ENCODE measurements around the gene LAMP5. TPM values are rescaled to one million over a fixed set of nuclear protein-coding genes. Genes with fewer than 3 reads are reported as not detected.

LAMP5 gene
- total RNA-seq, 1 donor from 2014 or later: 0.59 TPM

DNA sequence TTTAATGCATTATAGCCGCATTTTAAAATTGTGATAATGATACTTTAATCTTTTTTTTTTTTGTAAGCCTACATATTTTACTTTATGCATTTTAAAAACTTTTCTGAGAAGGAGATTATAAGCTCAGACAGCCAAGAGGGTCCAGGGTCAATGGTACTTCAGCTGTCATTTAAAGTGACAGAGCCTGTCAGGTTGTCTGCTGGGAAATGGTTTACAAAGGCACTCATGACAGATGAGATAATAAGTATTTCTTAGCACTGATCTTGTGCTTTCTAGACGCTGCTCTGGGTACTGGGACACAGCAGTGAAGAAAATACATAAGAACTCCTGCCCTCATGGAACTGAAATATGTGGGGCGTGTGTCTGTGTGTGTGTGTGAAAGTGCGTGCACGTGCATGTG lies 19.6 kb downstream of the LAMP5 start:
- no peak for DNase-seq (ENCODE audit: low read depth, low spot score)

- no peak for DNase-seq (ENCODE audit: low read depth, low spot score)
Observed at GRCh38 chr20:9535449-9535848, 21.1 kb downstream of the LAMP5 start.

DNA sequence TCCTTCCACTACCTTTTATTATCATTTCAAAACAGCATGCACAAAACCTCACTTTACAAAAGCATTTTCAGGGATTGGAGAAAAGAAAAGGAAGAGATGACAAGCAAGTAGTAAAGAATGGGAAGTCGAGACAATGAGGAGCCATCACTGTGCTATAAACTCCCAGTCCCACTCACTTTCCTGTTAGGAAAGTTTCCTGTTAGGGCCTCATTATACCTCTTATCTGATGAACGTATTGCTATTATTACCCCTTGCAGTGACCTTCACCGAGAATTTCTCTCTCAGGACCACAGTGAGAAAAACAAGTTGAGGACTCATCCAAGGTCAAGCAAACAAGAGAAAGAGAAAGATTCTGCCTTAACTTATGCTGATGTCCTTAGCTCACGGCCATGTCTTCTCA lies 28.8 kb downstream of the LAMP5 start:
- no peak for DNase-seq (ENCODE audit: low read depth, low spot score)

GRCh38 chr20:9550283-9550682 lies 35.9 kb downstream of the LAMP5 start:
- DNase-seq (ENCODE audit: low read depth, low spot score): no peak

GRCh38 chr20:9550871-9551270 lies 36.5 kb downstream of the LAMP5 start:
- no peak for DNase-seq (ENCODE audit: low read depth, low spot score)

- DNase-seq (ENCODE audit: low read depth, low spot score): no peak
Observed at GRCh38 chr20:9551808-9552550, 37.6 kb downstream of the LAMP5 start.

DNA sequence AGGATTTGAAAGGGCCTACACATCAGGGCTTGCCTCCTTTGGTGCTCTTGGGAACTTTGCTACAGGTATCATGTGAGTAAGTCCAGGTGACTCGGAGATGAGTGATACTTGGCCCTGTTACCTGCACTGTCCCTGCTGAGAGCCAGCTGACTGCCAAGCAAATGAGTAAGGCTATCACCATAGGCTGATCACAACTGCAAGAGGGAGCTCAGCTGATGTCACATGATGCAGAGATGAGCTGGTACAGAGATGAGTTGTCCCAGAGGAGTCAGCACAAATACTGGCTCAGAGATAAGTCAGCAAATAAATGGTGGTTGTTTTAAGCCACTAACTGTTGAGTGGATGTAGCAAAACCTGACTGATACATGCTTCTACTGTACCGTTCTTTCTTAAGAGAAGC lies 41.4 kb downstream of the LAMP5 start:
- no peak for DNase-seq (ENCODE audit: low read depth, low spot score)

- no peak for DNase-seq (ENCODE audit: low read depth, low spot score)
Observed at GRCh38 chr20:9557411-9557810, 43.0 kb downstream of the LAMP5 start.

GRCh38 chr20:9565910-9566550 lies 51.6 kb downstream of the LAMP5 start:
- no peak for DNase-seq (ENCODE audit: low read depth, low spot score)

DNA sequence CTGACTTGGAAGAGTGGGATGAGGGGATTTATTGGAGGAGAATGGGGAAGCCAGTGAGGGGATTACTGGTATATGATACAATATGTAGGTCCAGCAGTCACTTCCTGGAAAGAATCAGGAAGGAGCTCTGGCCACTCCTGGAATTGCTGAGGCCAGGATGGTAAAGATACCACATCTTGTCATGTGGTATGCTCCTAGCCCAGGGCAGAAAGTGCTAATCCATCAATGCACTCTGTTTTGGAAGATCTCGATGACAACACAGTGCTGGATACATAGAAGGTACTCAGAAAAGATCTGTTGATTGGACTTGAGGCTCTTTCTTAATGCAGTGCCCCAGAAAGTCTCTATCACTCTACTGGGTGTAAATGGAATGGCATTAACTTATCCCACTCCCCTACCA lies 52.6 kb downstream of the LAMP5 start:
- DNase-seq (ENCODE audit: low read depth, low spot score): no peak

DNA sequence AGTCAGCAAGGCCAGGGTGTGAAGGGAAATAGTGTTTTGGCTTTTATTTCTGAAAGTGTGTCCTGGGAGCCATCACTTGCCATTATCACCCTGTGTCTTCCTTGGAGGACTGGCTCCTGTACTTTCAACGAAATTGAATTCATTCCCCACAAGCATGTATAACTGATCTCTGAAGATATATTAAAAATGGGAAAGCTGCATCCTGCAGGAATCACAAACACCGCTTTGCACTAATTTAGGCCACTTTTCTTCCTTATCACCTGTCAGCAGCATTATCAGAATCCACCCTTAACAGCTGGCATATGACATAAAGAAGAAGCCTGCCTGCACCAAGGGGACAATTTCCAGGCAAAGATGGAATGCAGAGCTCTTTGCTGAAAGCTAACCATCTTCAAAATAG lies 56.2 kb downstream of the LAMP5 start:
- no peak for DNase-seq (ENCODE audit: low read depth, low spot score)

- DNase-seq (ENCODE audit: low read depth, low spot score): no peak
Observed at GRCh38 chr20:9571783-9572182, 57.4 kb downstream of the LAMP5 start.

GRCh38 chr20:9572670-9573069 lies 58.3 kb downstream of the LAMP5 start:
- DNase-seq (ENCODE audit: low read depth, low spot score): no peak

GRCh38 chr20:9573335-9574151 lies 59.2 kb downstream of the LAMP5 start:
- no peak for DNase-seq (ENCODE audit: low read depth, low spot score)

- DNase-seq (ENCODE audit: low read depth, low spot score): no peak
Observed at GRCh38 chr20:9574181-9574580, 59.8 kb downstream of the LAMP5 start.

- DNase-seq (ENCODE audit: low read depth, low spot score): no peak
Observed at GRCh38 chr20:9574776-9575175, 60.4 kb downstream of the LAMP5 start.

- DNase-seq (ENCODE audit: low read depth, low spot score): no peak
Observed at GRCh38 chr20:9575836-9576235, 61.4 kb downstream of the LAMP5 start.

- no peak for DNase-seq (ENCODE audit: low read depth, low spot score)
Observed at GRCh38 chr20:9576695-9577094, 62.3 kb downstream of the LAMP5 start.

- DNase-seq (ENCODE audit: low read depth, low spot score): no peak
Observed at GRCh38 chr20:9577397-9577796, 63.0 kb downstream of the LAMP5 start.

DNA sequence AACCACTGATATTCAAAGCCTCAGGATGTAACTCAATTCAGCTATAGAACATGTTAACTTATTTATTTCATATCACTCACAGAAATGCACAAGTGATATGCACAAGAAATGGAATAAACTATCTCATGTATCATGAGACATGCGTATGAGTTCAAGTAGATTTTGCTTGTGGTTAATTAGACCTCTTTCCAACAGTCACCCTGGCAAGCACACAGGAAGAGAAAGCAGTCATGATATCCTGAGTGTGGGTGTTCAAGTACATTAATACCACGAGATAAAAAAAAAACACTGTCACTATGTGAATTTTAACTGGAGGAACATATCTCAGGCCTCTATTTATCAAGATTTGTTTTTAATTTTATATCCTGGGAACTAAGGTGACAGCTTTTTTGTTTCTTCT lies 64.2 kb downstream of the LAMP5 start:
- no peak for DNase-seq (ENCODE audit: low read depth, low spot score)
